Measurements from ENCODE around the gene FREM3. TPM values are rescaled to one million over a fixed set of nuclear protein-coding genes. Genes with fewer than 3 reads are reported as not detected.

Gene FREM3
- total RNA-seq, 1 experiment from 2014 or later: not detected

DNA sequence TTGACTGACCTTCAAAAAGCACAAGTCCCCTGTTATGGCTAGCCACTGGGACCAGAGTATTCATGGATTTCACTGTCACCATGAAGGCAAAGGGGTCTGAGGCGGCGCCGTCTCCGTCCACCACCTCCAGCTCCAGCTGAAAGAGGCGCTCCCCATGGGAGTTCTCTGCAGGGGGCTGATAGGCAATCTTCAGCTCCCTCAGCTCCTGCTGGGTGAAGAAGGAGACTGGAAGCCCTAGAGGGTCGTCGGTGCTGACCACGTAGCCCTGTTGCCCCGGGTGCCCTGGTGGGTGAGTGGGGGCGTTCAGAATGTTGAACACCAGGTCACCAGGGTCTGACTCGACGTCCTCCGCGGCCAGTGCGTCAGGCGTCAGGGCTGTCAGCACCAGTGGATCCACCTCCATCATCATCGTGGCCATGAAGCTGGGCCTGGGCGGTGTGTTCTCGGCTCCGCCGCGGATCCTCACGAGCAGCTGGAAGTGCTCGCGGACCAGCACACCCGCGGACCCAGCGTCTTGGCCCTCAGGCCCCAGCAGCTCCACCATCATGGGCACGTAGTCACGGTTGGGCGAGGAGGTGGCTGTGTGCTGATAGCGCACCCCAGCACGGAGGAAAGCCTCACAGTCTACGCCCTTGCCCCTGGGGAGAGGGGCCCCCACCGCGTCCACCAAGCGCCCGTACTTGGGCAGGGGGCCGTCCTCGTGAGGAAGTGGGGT, 987 bp downstream of the FREM3 start:
- peak overlapping the region; percentile 78 for H3K4me2 ChIP-seq (ENCODE audit: insufficient read depth, insufficient read length, low read length)
- no peak overlapping the region for H3T11ph ChIP-seq (ENCODE audit: low read length)
- Mint-ChIP-seq H3K9me3 (peaks cover 0 to 9% of the 10 kb centered on the region in 2 experiments; a peak in 1 of 5 replicates), H3K27me3 (ENCODE audit: low read depth) (peaks cover 81% of the 10 kb centered on the region), H3K4me1 (peaks cover 6 to 7% of the 10 kb centered on the region in 2 experiments; a peak in 3 of 4 replicates), H3K4me3 (peak overlapping the region; percentile 66 to 84), H3K27ac (no peak overlapping the region), H3K36me3 (ENCODE audit: insufficient read depth in 1 of 3, low read depth in 3 of 3) (no peaks in the 10 kb centered on the region; a peak in 2 of 7 replicates)
- H3K14ac ChIP-seq (ENCODE audit: insufficient read depth, low read length): no peak overlapping the region
- H2BK120ac ChIP-seq (ENCODE audit: low read depth, low read length, poor library complexity, severe bottlenecking): no peak overlapping the region
- no peak overlapping the region for H3K18ac ChIP-seq (ENCODE audit: insufficient read length, low read depth, low read length)
- H3K4ac ChIP-seq (ENCODE audit: low read depth, low read length): no peak overlapping the region
- peak; percentile 30 for DNase-seq
- no peaks in the 10 kb centered on the region for H3K79me2 ChIP-seq (ENCODE audit: insufficient read depth, low read length)
- no peak overlapping the region for H2BK12ac ChIP-seq (ENCODE audit: insufficient read length, low read depth, low read length)
- no peak overlapping the region for H3K23ac ChIP-seq (ENCODE audit: insufficient read length, low read depth, low read length)
- peaks cover 21% of the 10 kb centered on the region for H3K27me3 ChIP-seq (ENCODE audit: insufficient read depth, low read length)
- H2AK5ac ChIP-seq (ENCODE audit: insufficient read length, low read length): no peak overlapping the region
- H2AFZ ChIP-seq (ENCODE audit: low read length): no peak overlapping the region
- H4K91ac ChIP-seq (ENCODE audit: insufficient read length, low read depth, low read length): no peak overlapping the region
- WGBS (ENCODE audit: extremely low coverage, insufficient read length, low lambda C conversion rate): no CpG with 5 or more reads among the region's 40 CpGs
- no peak overlapping the region for H3K56ac ChIP-seq (ENCODE audit: insufficient read length, low read depth, low read length)
- no peak overlapping the region for H2BK15ac ChIP-seq (ENCODE audit: low read depth, low read length)
- no peak overlapping the region for H4K5ac ChIP-seq (ENCODE audit: insufficient read length, low read depth, low read length)
- no peak overlapping the region for H2BK20ac ChIP-seq (ENCODE audit: low read depth, low read length, poor library complexity, severe bottlenecking)
- no peaks in the 10 kb centered on the region for H3K79me1 ChIP-seq (ENCODE audit: insufficient read depth, low read depth, low read length, poor library complexity, severe bottlenecking)
- no peak overlapping the region for H3K9ac ChIP-seq (ENCODE audit: extremely low read depth, insufficient read length, low read length)
- H3K23me2 ChIP-seq (ENCODE audit: insufficient read length, low read depth, low read length, poor library complexity, severe bottlenecking): peaks cover 14% of the 10 kb centered on the region
- no peaks in the 10 kb centered on the region for H3K4me1 ChIP-seq (ENCODE audit: insufficient read depth, low read length)
- no peak overlapping the region for H3K27ac ChIP-seq (ENCODE audit: insufficient read length, low read depth, low read length)
- no peak overlapping the region for H2BK5ac ChIP-seq (ENCODE audit: insufficient read length, low read length)
- no peaks in the 10 kb centered on the region for H4K20me1 ChIP-seq (ENCODE audit: control insufficient read depth, insufficient read depth, insufficient read length)
- no peak overlapping the region for H4K8ac ChIP-seq (replicated peaks; ENCODE audit: insufficient read length, low read depth, low read length)
- TF ChIP-seq, protein P1, sequence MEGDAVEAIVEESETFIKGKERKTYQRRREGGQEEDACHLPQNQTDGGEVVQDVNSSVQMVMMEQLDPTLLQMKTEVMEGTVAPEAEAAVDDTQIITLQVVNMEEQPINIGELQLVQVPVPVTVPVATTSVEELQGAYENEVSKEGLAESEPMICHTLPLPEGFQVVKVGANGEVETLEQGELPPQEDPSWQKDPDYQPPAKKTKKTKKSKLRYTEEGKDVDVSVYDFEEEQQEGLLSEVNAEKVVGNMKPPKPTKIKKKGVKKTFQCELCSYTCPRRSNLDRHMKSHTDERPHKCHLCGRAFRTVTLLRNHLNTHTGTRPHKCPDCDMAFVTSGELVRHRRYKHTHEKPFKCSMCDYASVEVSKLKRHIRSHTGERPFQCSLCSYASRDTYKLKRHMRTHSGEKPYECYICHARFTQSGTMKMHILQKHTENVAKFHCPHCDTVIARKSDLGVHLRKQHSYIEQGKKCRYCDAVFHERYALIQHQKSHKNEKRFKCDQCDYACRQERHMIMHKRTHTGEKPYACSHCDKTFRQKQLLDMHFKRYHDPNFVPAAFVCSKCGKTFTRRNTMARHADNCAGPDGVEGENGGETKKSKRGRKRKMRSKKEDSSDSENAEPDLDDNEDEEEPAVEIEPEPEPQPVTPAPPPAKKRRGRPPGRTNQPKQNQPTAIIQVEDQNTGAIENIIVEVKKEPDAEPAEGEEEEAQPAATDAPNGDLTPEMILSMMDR (conservative IDR thresholded peaks at IDR 0.05): no peak
- no peaks in the 10 kb centered on the region for H3K9me3 ChIP-seq (ENCODE audit: control insufficient read depth, low read depth, low read length)

Measured in H9 (cell line).